Natural killer cell (primary cell): ENCODE measurements around the gene CDK18. TPM values are rescaled to one million over a fixed set of nuclear protein-coding genes. Genes with fewer than 3 reads are reported as not detected.

ENCODE experiments used
- ATAC-seq, 3 donors: fragments of 150-1000 bp in 2 of 3; fragments of 200-7000 bp in 1 of 3; cut with Tn5 transposase; 1 replicate in 1 of 3; 2 replicates in 2 of 3; pipeline ENCODE4 v1.10.0; 2021; ENCODE audit warnings: mild to moderate bottlenecking in 2 of 3, moderate library complexity in 2 of 3
- DNase-seq, 2 donors: peaks; one replicate each; pipeline versions ENCODE4 v3.0.0 to v3.0.0-alpha.2; 2013 to 2021; ENCODE audit warnings: mixed read lengths in 1 of 2
- H3K27ac ChIP-seq: one replicate; pipeline ENCODE4 v1.5.1; 2013; ENCODE audit warnings: mild to moderate bottlenecking, low read length
- H3K27me3 ChIP-seq: one replicate; pipeline ENCODE4 v1.6.1; 2013; ENCODE audit warnings: low read length; ENCODE audit not compliant: control insufficient read depth, insufficient read depth
- H3K36me3 ChIP-seq: one replicate; pipeline ENCODE4 v1.6.1; 2013; ENCODE audit warnings: low read length; ENCODE audit not compliant: control insufficient read depth, insufficient read depth
- H3K4me1 ChIP-seq: one replicate; pipeline ENCODE4 v1.6.1; 2013; ENCODE audit warnings: low read length; ENCODE audit not compliant: control insufficient read depth, insufficient read depth
- H3K4me3 ChIP-seq: one replicate; pipeline ENCODE4 v1.5.1; 2013; ENCODE audit warnings: low read length
- H3K9me3 ChIP-seq: one replicate; pipeline ENCODE4 v1.6.1; 2013; ENCODE audit warnings: low read length; ENCODE audit not compliant: control insufficient read depth, insufficient read depth
- H3K27ac Mint-ChIP-seq, 2 donors: one replicate each; pipeline ENCODE4 v1.8.0; 2022; ENCODE audit warnings: mild to moderate bottlenecking in 2 of 2, mixed read lengths in 2 of 2, moderate library complexity in 1 of 2
- H3K27me3 Mint-ChIP-seq, 2 donors: one replicate each; pipeline ENCODE4 v1.8.0; 2022; ENCODE audit warnings: low read depth in 2 of 2, mixed read lengths in 2 of 2
- H3K36me3 Mint-ChIP-seq: one replicate; pipeline ENCODE4 v1.8.0; 2022; ENCODE audit warnings: mixed read lengths
- H3K4me1 Mint-ChIP-seq, 2 donors: one replicate each; pipeline ENCODE4 v1.8.0; 2022; ENCODE audit warnings: mixed read lengths in 2 of 2
- H3K4me3 Mint-ChIP-seq: one replicate; pipeline ENCODE4 v1.8.0; 2022; ENCODE audit warnings: mild to moderate bottlenecking, moderate library complexity, mixed read lengths
- H3K9me3 Mint-ChIP-seq, 2 donors: one replicate each; pipeline ENCODE4 v1.8.0; 2022; ENCODE audit warnings: mixed read lengths in 2 of 2
- CTCF ChIP-seq: fragments of 200-600 bp; IDR thresholded peaks from one replicate; pipeline ENCODE4 v1.8.0; 2022; ENCODE audit warnings: antibody characterized with exemption
- WGBS: methylation state at CpG from one replicate; pipeline ENCODE4 v1.1.7; 2013; ENCODE audit warnings: missing lambda C conversion rate; ENCODE audit not compliant: insufficient coverage; 5-methylcytosine and 5-hydroxymethylcytosine counted together
- intact Hi-C: fragments of 100-400 bp; cut with micrococcal nuclease; formaldehyde crosslinking; loops from one replicate; pipeline ENCODE4 v1.14.2; 2022
- total RNA-seq, 4 donors: library from RNA; stranded (reverse); fragments of 120-200 nt in 1 of 4; gene quantifications; one replicate each; pipeline versions ENCODE4 v1.2.3 to v1.2.4, GENCODE V29; 2013 to 2022

CDK18 gene
- total RNA-seq, 3 donors from 2014 or later (not counting 1 experiment from before 2014, with no cell fraction given) = 1.9 to 5.3 (median 4.0) TPM

GRCh38 chr1:205514211-205515142 is 10.0 kb downstream of the CDK18 start:
- no peaks in the 10 kb centered on the region for H3K4me1 Mint-ChIP-seq
- 77% methylated on average over 7 of the region's 7 CpGs for WGBS

GRCh38 chr1:205515781-205516253 is 11.3 kb downstream of the CDK18 start:
- intact Hi-C loops = no loop called here
- no peak for DNase-seq
- no peaks in the 10 kb centered on the region for H3K27me3 ChIP-seq
- no peaks in the 10 kb centered on the region for H3K4me1 ChIP-seq
- WGBS = 91% methylated on average over 5 of the region's 5 CpGs
- H3K36me3 ChIP-seq = no peaks in the 10 kb centered on the region
- no peaks in the 10 kb centered on the region for H3K4me1 Mint-ChIP-seq
- no peak for TF ChIP-seq CTCF
- no peaks in the 10 kb centered on the region for H3K36me3 Mint-ChIP-seq
- H3K9me3 Mint-ChIP-seq = no peaks in the 10 kb centered on the region
- H3K27ac ChIP-seq = no peak overlapping the region
- no peaks in the 10 kb centered on the region for H3K9me3 ChIP-seq
- H3K4me3 Mint-ChIP-seq = no peak overlapping the region
- no peak for ATAC-seq
- H3K27me3 Mint-ChIP-seq = peaks cover 0 to 2% of the 10 kb centered on the region in 2 donors
- no peak overlapping the region for H3K27ac Mint-ChIP-seq
- H3K4me3 ChIP-seq = no peak overlapping the region

More at GRCh38 chr1:205514211-205515142, 10.0 kb downstream of the CDK18 start:
- H3K27me3 ChIP-seq = no peaks in the 10 kb centered on the region
- intact Hi-C loops = no loop called here
- no peaks in the 10 kb centered on the region for H3K9me3 Mint-ChIP-seq
- no peak for TF ChIP-seq CTCF
- H3K36me3 Mint-ChIP-seq = no peaks in the 10 kb centered on the region
- no peaks in the 10 kb centered on the region for H3K36me3 ChIP-seq
- no peaks in the 10 kb centered on the region for H3K9me3 ChIP-seq
- no peak overlapping the region for H3K27ac ChIP-seq
- ATAC-seq (no peak), DNase-seq (no peak)
- no peak overlapping the region for H3K4me3 Mint-ChIP-seq
- no peaks in the 10 kb centered on the region for H3K4me1 ChIP-seq
- no peak overlapping the region for H3K27ac Mint-ChIP-seq
- no peaks in the 10 kb centered on the region for H3K27me3 Mint-ChIP-seq
- H3K4me3 ChIP-seq = no peak overlapping the region

GRCh38 chr1:205516362-205516761 is 11.9 kb downstream of the CDK18 start:
- DNase-seq (no peak), ATAC-seq (no peak)
- no peaks in the 10 kb centered on the region for H3K9me3 Mint-ChIP-seq
- Histone ChIP-seq H3K4me3 (no peak overlapping the region), H3K4me1 (no peaks in the 10 kb centered on the region), H3K36me3 (no peaks in the 10 kb centered on the region), H3K27me3 (no peaks in the 10 kb centered on the region), H3K27ac (no peak overlapping the region), H3K9me3 (no peaks in the 10 kb centered on the region)
- no peaks in the 10 kb centered on the region for H3K4me1 Mint-ChIP-seq
- intact Hi-C loops = no loop called here
- no peaks in the 10 kb centered on the region for H3K36me3 Mint-ChIP-seq
- H3K27ac Mint-ChIP-seq = no peak overlapping the region
- no peak overlapping the region for H3K4me3 Mint-ChIP-seq
- H3K27me3 Mint-ChIP-seq = peaks cover 0 to 2% of the 10 kb centered on the region in 2 donors
- no peak for TF ChIP-seq CTCF
- WGBS = 84% methylated on average over 4 of the region's 4 CpGs
